GM18868 (cell line): ENCODE results near the gene GPR152.
"Not testable (repeated sequence)": the region's sequence is repeated elsewhere in the genome, so short reads cannot be mapped to it uniquely, and the experiment has no call there.

Source experiments
- ATAC-seq: cut with Tn5 transposase; IDR thresholded peaks from one replicate; pipeline ENCODE4 v1.9.1; 2021; ENCODE audit warnings: mild to moderate bottlenecking, moderate library complexity; ENCODE audit not compliant: unreplicated experiment

GPR152 gene

DNA sequence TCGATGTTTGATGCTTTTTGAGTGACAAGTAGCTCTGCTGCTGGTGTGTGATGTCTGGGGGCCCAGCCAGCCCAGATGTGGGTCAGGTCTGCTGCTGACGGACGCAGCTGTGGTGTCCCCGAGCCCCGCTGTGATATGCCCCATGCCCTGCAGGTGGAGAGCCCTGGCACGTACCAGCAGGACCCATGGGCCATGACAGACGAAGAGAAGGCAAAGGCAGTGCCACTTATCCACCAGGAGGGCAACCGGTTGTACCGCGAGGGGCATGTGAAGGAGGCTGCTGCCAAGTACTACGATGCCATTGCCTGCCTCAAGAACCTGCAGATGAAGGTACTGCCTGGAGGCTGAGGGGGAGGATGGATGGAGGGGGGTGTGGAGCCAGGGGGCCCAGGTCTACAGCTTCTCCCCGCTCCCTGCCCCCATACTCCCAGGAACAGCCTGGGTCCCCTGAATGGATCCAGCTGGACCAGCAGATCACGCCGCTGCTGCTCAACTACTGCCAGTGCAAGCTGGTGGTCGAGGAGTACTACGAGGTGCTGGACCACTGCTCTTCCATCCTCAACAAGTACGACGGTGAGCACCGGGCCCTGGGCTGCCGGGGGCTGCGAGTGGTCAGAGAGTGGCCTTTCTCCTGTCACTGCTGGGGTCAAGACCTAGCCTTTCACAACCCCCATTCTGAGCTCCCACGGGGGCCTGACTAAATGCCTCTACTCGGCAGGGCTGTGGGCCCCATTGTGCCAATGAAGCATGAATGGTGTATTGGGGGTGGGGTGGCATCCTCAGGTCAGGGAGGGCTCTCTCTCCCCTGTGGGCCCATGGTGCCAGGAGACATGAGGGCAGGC, 37.6 kb upstream of the GPR152 start:
- no peak for ATAC-seq

DNA sequence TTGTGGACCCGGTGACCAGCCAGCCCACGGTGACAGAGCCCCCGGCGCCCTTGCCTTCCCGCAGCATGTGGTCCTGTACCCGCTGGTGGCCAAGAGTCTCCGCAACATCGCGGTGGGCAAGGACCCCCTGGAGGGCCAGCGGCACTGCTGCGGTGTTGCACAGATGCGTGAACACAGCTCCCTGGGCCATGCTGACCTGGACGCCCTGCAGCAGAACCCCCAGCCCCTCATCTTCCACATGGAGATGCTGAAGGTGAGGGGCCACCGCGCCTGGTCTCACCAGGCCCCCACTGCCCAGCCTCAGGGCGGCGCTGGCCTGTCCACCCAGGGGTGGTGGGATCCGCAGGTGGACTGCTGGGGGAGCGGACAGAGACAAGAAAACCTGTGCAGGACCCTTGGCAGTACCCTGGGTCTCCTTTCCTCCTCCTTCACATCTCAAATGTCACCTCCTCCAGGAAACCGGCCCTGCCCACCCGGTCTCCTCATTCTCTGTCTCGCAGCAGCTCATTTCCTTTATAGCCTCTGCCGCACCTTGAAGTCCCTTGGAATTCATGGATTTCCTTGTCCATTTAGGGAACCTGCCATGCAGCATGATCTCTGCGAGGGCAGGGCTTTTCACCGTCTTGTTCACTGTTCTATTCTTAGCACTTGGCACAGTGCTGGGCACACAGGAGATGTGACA, 36.8 kb upstream of the GPR152 start:
- no peak for ATAC-seq

DNA sequence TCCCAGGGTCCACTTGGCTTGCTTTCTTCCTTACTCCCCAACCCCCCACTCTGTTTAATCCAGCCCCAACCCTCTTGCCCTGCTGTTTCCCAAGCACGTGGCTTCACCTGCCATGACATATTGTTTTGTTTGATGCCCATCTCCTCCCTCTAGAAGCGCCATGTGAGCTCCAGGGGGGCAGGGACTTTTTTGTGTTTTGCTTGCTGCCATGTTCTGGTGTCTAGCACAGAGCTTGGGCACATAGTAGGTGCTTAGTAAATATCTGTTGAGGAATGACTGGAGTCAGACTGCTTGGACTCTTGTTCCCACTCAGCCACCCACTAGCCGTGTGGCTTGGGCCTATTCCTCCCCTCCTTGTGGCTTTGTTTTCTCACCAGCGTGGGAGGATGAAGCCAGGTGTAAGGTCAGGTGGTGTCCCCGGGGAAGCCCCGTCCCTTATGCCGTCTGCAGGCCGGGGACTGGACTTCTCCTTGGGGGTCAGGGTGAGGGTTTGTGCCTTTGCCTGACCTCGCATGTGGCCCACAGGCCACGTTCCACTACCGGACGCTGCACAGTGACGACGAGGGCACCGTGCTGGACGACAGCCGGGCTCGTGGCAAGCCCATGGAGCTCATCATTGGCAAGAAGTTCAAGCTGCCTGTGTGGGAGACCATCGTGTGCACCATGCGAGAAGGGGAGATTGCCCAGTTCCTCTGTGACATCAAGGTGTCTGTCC, 34.1 kb upstream of the GPR152 start:
- ATAC-seq = no peak

DNA sequence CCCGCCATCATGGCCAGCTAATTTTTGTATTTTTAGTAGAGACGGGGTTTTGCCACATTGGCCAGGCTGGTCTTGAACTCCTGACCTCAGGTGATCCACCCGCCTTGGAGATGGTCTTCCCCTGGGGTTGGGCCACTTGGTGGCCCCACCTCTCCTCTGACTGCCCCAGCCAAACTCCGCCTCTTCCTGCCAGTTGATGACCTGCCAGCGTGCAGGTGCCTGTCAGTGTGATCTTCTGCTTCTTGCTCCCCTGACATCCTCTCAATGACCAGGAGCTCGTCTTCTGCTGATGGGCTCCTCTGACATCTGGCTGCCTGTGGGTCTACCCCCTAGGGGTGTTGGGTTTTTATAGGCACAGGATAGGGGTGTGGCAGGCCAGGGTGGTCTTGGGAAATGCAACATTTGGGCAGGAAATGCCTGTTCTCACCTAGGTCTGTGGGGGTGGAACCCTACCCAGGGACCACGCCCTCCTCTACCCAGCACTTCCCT, 33.4 kb upstream of the GPR152 start:
- ATAC-seq = not testable (repeated sequence)

DNA sequence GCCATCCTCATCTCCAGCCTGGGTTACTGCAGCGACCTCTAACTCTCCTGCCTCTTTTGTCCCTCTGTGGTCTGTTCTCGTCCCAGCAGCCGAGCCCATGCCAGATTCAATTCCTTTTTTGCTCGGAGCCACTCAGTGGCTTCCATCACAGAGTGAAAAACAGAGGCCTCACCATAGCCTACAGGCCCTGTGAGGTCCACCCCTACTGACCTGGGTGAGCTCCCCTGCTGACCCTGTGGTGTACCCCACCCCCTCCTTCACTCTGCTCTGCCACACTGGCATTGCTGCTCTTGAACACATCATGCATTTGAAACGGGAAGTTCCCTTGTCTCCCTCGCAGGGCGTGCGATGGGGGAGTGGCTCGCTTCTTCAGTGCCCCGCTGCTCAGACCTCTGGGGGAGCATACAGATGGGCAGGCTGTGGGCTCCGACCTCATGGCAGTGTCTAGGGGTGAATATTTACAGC, 32.4 kb upstream of the GPR152 start:
- no peak for ATAC-seq

DNA sequence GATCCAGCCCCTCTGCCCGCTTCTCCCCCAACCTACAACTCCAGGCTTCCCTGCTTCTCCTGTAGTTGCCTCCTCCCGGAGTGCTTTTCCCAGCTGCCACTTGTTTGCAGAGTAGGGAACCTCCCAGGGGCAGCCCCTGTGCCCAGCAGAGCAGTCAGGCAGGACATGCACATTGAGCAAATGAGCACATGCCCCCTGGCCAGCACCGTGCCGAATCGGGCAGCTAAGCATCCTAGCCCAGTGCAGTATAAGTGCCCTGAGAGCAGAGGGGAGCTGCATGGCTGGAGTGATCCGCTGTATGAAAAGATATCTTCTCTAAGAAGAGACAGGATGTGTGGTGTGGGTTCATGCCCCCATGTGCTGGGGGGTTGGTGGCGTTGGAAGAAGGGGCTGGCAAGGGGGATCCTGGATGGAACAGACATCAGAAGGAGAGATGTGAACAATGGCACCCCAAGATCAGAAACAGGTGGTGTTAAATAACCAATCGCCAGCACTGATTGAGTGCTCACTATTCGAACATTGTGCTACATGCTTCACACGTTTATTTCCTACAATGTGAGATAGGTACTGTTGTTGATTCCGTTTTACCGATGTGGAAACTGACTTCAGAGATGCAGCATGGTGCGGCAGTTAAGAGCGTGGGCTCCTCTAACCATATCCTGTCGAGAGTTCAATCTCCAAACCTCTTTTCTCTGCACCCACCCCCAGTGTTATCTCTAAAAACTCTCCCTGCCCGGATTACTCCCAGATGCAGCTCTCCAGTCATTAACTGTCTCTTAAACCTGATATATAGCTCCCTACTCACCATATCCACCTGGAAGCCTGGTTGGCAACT, 31.5 kb upstream of the GPR152 start:
- ATAC-seq = no peak

DNA sequence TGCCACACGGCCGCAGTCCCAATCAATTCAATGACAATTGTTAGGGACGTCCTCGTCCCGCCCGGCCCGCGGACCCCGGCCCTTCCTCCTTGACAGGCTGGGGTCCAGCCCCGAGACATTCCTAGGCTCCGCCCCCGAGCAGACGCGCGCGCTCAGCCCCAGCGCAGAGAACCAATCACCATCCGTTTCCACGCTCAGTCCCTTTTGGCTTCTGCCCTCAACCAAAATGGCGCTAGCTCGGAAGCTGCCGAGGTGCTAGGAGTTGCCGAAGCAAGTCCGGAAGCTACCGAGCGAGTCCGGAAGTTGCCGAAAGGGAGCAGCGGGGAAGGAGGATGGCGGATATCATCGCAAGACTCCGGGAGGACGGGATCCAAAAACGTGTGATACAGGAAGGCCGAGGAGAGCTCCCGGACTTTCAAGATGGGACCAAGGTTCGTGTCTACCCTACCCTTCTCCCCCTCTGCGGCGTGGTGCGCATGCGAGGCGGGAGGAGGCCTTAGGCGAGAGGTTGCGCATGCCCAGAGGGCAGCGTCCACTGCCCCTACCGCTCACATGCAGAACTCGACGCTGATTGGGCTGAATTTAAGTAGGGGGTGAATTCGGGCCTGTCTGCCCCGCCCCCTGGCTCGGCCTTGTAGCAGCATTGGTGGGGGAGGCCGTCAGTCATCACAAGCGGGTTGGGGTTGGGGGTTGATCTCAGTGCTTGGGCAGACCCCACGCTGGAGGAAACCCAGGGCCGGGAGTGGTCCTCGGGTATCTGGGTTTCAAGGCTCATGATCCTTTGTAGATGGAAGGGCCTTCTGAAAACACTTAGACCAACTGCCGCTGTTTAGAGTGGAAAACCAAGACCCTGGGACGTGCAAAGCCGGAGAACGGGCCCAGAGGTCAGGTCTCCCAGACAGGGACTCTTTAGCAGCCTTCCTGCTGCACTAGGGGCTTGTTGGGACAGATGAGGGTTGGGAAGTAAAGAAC, 30.6 kb upstream of the GPR152 start, which contains the start of gene AIP:
Gene AIP, plus strand, starts transcription at position 200 of the 972 bp plus-strand sequence. Its CDS starts 133 bp downstream, at position 333.
- peak; percentile 66 for ATAC-seq

DNA sequence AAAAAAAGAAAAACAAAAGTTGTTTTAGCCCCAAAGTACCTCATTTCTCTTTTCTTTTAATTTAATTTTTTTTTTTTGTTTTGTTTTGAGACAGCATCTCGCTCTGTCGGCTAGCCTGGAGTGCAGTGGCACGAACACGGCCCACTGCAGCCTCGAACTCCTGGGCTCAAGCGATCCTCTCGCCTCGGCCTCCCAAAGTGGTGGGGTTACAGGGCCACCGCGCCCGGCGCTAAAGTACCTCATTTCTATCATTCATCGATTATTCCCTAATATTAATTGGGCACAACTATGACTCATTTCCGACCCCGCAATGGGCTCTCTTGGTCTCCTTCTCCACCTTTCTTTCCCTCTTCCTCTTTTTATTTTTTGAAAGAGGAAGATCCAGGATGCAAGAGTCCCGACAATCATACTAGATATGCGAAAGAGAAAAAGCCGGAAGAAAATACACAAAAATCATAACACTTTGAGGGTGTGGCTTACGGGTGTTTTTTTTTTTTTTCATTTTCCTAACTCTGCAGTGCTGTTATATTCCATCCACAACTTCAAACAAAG, 29.8 kb upstream of the GPR152 start:
- peak; percentile 1 for ATAC-seq

DNA sequence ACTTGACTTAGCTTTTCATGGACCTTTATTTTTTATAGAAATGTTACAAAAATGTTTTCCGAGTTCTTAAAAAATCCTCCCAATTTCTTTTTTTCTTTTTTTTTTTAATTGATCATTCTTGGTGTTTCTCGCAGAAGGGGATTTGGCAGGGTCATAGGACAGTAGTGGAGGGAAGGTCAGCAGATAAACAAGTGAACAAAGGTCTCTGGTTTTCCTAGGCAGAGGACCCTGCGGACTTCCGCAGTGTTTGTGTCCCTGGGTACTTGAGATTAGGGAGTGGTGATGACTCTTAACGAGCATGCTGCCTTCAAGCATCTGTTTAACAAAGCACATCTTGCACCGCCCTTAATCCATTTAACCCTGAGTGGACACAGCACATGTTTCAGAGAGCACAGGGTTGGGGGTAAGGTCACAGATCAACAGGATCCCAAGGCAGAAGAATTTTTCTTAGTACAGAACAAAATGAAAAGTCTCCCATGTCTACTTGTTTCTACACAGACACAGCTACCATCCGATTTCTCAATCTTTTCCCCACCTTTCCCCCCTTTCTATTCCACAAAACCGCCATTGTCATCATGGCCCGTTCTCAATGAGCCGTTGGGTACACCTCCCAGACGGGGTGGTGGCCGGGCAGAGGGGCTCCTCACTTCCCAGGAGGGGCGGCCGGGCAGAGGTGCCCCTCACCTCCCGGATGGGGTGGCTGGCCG, 25.0 kb upstream of the GPR152 start:
- not testable (repeated sequence) for ATAC-seq

DNA sequence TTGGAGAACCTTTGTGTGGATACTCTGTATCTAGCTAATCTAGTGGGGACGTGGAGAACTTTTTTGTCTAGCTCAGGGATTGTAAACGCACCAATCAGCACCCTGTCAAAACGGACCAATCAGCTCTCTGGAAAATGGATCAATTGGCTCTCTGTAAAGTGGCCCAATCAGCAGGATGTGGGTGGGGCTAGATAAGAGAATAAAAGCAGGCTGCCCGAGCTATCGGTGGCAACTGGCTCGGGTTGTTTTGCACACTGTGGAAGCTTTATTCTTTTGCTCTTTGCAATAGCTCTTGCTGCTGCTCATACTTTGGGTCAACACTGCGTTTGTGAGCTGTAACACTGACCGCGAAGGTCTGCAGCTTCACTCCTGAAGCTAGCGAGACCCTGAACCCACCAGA, 24.2 kb upstream of the GPR152 start:
- not testable (repeated sequence) for ATAC-seq

DNA sequence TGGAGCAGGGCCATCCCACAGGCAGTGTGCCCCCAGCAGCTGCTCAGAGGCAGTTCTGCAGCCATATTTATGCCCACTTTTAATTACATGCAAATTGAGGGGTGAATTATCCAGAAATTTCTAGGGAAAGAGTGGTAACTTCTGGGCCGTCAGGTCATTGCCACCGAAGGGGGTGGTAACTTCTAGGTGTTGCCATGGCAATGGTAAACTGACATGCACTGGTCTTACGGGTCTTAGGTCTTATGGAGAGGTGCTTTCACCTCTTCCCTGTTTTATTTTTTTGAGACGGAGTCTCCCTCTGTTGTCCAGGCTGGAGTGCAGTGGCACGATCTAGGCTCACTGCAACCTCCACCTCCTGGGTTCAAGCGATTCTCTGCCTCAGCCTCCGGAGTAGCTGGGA, 20.4 kb upstream of the GPR152 start:
- ATAC-seq = no peak

DNA sequence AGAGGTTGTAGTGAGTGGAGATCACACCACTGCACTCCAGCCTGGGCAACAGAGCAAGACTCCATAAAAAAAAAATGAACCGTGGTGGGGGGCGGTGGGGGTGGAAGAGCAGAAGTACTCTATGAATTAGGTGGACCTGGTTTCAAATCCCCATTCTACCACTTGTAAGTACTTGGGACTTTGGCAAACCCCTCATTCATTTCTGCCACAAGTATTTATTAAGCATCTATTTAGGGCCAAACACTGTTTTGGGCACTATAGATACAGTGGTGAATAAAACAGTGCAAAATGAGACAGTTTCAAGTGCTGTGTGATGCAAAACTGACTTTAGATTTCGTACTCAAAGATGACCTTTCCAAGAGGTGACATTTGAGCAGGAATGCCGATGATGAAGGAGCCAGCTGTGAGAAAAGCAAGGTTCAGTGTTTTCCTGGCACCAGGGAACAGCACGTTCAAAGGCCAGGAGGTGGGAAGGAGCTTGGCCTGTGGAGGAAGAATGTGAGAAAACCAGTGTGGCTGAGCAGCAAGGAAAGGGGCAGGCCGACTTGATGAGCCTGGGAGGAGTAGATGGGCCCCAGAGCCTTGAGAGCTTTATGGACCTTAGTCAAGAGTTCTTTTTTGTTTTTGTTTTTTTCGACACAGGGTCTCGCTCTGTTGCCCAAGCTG, 17.9 kb upstream of the GPR152 start:
- no peak for ATAC-seq

DNA sequence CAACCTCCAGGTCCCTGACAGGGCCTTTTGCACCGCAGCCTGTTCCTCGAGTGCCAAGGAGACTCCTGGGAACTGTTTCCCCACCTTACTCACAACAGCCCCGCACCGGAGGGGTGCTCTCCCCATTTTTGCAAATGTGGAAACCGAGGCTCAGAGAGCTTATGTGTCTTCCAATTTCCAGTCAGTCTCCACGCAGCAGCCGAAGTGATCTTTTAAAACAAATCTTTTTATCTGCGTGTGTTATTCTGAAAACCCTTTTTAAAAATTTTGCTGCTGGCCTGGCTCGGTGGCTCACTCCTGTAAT, 16.9 kb upstream of the GPR152 start:
- ATAC-seq = no peak

DNA sequence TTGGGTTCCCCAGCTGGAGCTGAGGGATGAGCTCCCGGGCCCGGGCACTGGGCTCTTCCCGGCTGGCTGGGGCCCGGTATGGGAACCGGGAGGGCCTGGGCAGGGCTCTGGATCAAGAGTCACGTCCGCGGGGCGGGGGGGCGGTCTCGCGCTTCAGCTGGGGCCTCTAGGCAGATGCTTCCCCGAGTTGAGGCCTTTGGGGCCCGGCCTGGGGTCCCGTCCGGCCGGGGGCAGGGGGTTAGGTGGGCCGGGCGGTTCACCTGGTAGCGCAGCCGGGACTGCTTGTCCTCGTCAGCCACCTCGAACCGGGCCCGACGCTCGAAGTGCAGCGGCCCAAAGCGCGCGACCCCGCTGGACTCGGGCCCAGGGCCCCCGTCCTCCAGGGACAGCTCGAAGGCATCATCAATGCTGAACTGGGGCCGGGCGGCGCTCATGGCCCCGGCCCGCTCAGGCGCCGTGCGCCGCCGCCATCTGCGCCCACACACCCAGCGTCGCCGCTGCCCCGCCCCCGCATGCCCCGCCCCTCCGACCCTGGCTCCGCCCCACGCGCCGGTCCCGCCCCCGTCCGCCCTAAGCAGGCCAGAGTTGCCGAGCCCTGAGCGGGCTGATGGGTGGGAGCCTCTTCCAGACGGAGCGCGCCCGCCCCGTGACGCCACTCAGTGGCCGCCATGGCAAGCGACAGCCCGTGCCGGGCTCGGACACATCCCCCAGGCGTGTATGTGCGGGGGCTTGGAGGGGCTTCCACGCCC, 16.4 kb upstream of the GPR152 start, which contains the start of gene TMEM134:
Gene TMEM134, minus strand, starts transcription at position 493 of the 749 bp plus-strand sequence. Its CDS starts 59 bp downstream, at position 434.
- peak; percentile 67 for ATAC-seq

DNA sequence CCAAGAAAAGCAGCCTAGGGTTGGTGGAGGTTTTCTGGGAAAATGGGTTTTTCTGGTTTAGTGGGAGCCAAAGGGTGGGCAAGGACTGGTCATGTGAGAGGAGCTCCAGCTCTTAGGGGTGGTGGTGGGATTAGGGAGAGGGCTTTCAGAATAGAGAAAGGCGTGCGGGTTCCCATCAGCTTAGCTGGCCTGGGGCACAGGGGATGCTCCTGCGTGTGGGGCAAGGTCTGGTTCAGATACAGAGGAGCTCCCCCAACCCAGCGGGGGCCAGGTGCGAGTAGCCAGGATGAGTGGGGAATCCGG, 15.9 kb upstream of the GPR152 start:
- peak; percentile 2 for ATAC-seq

DNA sequence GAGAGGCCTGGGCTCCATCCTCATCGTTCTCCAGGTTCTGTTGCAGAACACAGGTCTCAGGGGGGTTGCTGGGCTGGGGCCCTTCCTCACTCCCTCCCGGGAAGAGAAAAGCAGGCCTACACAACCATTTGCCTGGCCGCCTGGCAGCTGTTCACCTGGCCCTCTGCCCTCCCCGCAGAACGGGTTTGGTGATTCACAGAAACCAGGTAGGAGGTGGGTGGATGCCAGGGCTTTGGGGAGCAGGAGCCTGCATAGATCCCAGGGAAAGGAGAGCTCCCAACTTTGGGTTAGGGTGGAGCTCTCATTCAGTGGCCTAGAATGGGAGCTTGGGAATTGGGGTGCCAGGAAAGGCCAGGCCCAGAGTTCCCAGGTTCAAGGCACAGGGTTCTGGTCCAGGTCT, 15.5 kb upstream of the GPR152 start:
- no peak for ATAC-seq
